Measurements from ENCODE around the gene CHD5. TPM values are rescaled to one million over a fixed set of nuclear protein-coding genes. Genes with fewer than 3 reads are reported as not detected.

The CHD5 gene
- total RNA-seq, 1 donor from 2014 or later: 0.42 TPM

DNA sequence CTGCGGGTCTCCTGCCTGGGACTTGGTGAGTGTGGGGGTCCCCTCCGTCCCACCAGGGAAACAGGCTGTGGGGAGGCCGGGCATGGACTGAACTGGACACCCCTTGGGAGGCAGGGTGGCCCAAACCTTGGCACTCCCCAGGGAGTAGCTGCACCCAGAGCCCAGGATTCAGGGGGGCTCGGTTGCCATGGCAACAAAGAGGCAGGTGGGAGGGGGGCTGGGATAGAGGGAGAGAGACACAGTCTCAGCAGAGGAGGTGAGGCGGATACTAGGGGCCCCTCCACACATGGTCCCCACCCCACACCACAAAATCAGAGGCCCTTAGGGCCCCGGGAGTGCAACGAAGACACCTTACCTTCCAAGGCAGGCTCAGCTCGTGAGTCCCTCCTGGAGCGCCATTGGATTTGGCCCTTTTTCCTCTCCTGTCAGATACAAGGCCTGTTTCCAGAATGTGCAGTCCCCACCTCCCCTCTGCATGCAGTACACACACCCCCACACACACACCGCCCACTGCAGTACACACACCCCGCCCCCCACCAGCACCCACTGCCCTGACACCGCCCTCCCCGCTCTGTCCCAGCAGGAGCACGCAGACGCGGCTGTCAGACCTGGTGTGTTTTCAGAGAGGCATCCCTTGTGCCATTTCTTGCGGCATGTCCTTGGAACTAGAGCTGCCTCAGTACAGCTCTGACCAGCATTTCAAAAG lies 107.2 kb downstream of the CHD5 start:
- Mint-ChIP-seq H3K27me3 (ENCODE audit: low read depth) (peaks cover 9% of the 10 kb centered on the region), H3K36me3 (ENCODE audit: low read depth) (no peaks in the 10 kb centered on the region), H3K4me1 (ENCODE audit: low read depth) (no peaks in the 10 kb centered on the region), H3K27ac (ENCODE audit: unreplicated experiment) (no peak overlapping the region), H3K9me3 (ENCODE audit: low read depth) (peaks cover 3% of the 10 kb centered on the region), H3K4me3 (ENCODE audit: unreplicated experiment) (no peak overlapping the region)
- TF ChIP-seq, protein P1, sequence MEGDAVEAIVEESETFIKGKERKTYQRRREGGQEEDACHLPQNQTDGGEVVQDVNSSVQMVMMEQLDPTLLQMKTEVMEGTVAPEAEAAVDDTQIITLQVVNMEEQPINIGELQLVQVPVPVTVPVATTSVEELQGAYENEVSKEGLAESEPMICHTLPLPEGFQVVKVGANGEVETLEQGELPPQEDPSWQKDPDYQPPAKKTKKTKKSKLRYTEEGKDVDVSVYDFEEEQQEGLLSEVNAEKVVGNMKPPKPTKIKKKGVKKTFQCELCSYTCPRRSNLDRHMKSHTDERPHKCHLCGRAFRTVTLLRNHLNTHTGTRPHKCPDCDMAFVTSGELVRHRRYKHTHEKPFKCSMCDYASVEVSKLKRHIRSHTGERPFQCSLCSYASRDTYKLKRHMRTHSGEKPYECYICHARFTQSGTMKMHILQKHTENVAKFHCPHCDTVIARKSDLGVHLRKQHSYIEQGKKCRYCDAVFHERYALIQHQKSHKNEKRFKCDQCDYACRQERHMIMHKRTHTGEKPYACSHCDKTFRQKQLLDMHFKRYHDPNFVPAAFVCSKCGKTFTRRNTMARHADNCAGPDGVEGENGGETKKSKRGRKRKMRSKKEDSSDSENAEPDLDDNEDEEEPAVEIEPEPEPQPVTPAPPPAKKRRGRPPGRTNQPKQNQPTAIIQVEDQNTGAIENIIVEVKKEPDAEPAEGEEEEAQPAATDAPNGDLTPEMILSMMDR (IDR thresholded peaks at IDR 0.05): no peak
- DNase-seq (ENCODE audit: low spot score): no peak

DNA sequence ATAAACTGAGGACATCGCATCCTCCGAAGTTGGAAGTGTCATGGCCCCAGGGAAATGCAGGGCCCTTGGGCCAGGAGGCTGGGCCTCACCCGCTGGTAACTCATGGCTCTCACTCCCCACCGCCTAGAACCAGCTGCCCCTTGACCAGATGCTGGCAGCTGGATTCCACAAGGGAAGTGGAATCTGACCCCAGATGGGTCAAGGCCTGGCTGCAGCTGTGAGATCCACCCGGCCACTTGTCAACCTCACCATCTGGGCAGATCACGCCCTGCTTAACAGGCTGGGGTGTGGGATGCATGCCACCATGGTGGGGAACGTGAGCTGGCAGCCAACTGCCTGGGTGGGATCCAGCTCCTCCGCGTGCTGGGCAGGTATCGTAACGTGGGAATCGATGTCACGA lies 108.9 kb downstream of the CHD5 start:
- Mint-ChIP-seq H3K27ac (ENCODE audit: unreplicated experiment) (no peak overlapping the region), H3K4me3 (ENCODE audit: unreplicated experiment) (no peak overlapping the region), H3K27me3 (ENCODE audit: low read depth) (peaks cover 10% of the 10 kb centered on the region), H3K4me1 (ENCODE audit: low read depth) (no peaks in the 10 kb centered on the region), H3K9me3 (ENCODE audit: low read depth) (peaks cover 3% of the 10 kb centered on the region), H3K36me3 (ENCODE audit: low read depth) (no peaks in the 10 kb centered on the region)
- no peak for DNase-seq (ENCODE audit: low spot score)
- TF ChIP-seq, protein P1 (IDR thresholded peaks at IDR 0.05): no peak

DNA sequence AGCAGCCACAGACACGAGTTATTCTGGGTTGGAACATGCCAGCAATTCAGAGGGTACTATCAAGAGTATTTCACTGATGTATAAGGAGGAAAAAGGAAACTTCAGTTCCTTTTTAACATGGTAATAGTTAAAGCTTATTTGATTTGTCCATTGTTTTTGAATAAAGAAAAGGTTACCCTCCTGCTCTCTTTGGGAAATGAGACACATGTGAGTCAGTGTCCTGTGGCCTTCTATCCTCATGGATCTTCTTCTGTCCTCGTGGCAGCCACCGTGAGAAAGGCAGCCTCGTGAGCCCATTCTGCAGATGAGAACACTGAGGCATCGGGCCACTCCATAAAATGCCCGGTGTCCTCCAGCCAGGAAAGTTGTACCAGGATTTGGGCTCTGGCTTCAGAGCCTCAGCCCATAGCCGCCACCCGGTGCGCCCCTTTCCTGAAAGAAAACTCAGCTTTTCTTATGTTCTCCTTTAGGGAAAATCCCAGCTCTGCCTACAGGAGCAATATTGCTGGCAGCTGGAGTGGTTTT lies 109.6 kb downstream of the CHD5 start:
- H3K4me3 Mint-ChIP-seq (ENCODE audit: unreplicated experiment): no peak overlapping the region
- TF ChIP-seq, protein P1 (IDR thresholded peaks at IDR 0.05): no peak
- no peaks in the 10 kb centered on the region for H3K4me1 Mint-ChIP-seq (ENCODE audit: low read depth)
- peaks cover 11% of the 10 kb centered on the region for H3K27me3 Mint-ChIP-seq (ENCODE audit: low read depth)
- H3K9me3 Mint-ChIP-seq (ENCODE audit: low read depth): no peaks in the 10 kb centered on the region
- no peak overlapping the region for H3K27ac Mint-ChIP-seq (ENCODE audit: unreplicated experiment)
- no peaks in the 10 kb centered on the region for H3K36me3 Mint-ChIP-seq (ENCODE audit: low read depth)
- no peak for DNase-seq (ENCODE audit: low spot score)

DNA sequence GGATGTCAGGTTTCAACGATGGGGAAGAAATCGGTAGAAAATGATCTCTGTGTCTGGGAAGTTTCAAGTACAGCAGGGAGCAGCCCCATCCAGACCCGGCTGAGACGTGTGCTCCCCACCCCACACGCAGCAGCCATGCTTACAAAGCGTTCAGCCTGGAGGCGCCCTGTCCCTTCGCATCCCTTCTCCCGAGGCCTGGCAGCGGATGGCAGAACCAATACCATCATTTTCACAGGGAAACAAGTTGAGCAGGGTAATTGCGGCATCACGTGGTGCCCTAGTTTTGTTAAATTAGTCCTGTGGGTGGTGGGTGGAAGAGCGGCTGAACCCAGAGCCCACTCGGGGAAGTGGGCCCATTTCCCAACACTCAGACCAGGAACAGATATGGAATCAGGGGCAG lies 110.5 kb downstream of the CHD5 start:
- no peak for DNase-seq (ENCODE audit: low spot score)
- H3K27me3 Mint-ChIP-seq (ENCODE audit: low read depth): peaks cover 15% of the 10 kb centered on the region
- H3K9me3 Mint-ChIP-seq (ENCODE audit: low read depth): no peaks in the 10 kb centered on the region
- H3K4me3 Mint-ChIP-seq (ENCODE audit: unreplicated experiment): no peak overlapping the region
- no peaks in the 10 kb centered on the region for H3K36me3 Mint-ChIP-seq (ENCODE audit: low read depth)
- no peaks in the 10 kb centered on the region for H3K4me1 Mint-ChIP-seq (ENCODE audit: low read depth)
- no peak overlapping the region for H3K27ac Mint-ChIP-seq (ENCODE audit: unreplicated experiment)
- TF ChIP-seq, protein P1 (IDR thresholded peaks at IDR 0.05): no peak

DNA sequence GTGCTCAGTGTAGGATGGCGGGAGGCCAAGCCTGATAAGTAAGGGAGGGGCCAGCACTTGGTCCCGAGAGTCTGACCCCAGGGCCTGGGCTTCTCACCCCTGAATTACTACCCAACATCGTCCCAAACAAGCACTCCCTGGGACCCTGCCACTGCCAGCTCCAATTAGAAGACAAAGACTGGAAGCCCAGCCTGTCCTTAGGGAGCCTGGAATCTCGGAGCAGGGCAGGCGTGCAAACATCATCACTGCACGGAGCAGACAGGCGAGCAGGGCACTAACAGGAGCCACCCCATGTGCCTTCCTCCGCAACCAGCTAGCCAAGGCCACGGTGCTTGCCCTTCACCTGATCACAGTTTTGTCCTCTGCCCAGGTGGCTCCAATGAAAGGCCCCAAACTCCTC lies 111.2 kb downstream of the CHD5 start:
- no peaks in the 10 kb centered on the region for H3K4me1 Mint-ChIP-seq (ENCODE audit: low read depth)
- DNase-seq (ENCODE audit: low spot score): no peak
- H3K4me3 Mint-ChIP-seq (ENCODE audit: unreplicated experiment): no peak overlapping the region
- peaks cover 15% of the 10 kb centered on the region for H3K27me3 Mint-ChIP-seq (ENCODE audit: low read depth)
- H3K27ac Mint-ChIP-seq (ENCODE audit: unreplicated experiment): no peak overlapping the region
- no peaks in the 10 kb centered on the region for H3K36me3 Mint-ChIP-seq (ENCODE audit: low read depth)
- TF ChIP-seq, protein P1 (IDR thresholded peaks at IDR 0.05): no peak
- no peaks in the 10 kb centered on the region for H3K9me3 Mint-ChIP-seq (ENCODE audit: low read depth)

Measured in chondrocyte (in vitro differentiated cells).